DMS79 (cell line): ENCODE results near the gene TSPAN9.

Source experiments
- DNase-seq: peaks from one replicate; lab custom pipeline; 2025; lab: John Stamatoyannopoulos, UW

TSPAN9 gene

GRCh38 chr12:3296409-3296701, 219.2 kb downstream of the TSPAN9 start:
- DNase-seq: no peak

GRCh38 chr12:3298603-3299002, 221.4 kb downstream of the TSPAN9 start:
- DNase-seq: no peak

GRCh38 chr12:3299929-3300832, 223.0 kb downstream of the TSPAN9 start:
- DNase-seq: peak; percentile 89

- DNase-seq: no peak
Observed at GRCh38 chr12:3300833-3301401, 223.7 kb downstream of the TSPAN9 start.

- DNase-seq: no peak
Observed at GRCh38 chr12:3302401-3303041, 225.3 kb downstream of the TSPAN9 start.

GRCh38 chr12:3303410-3304136, 226.4 kb downstream of the TSPAN9 start:
- DNase-seq: peak; percentile 59

GRCh38 chr12:3304436-3305165, 227.4 kb downstream of the TSPAN9 start:
- no peak for DNase-seq

- DNase-seq: no peak
Observed at GRCh38 chr12:3305464-3305863, 228.3 kb downstream of the TSPAN9 start.

GRCh38 chr12:3305904-3306619, 228.9 kb downstream of the TSPAN9 start:
- no peak for DNase-seq

GRCh38 chr12:3307389-3307788, 230.2 kb downstream of the TSPAN9 start:
- DNase-seq: no peak

- no peak for DNase-seq
Observed at GRCh38 chr12:3308063-3308462, 230.9 kb downstream of the TSPAN9 start.

- DNase-seq: no peak
Observed at GRCh38 chr12:3308609-3309008, 231.4 kb downstream of the TSPAN9 start.

GRCh38 chr12:3309805-3310204, 232.6 kb downstream of the TSPAN9 start:
- no peak for DNase-seq

- DNase-seq: no peak
Observed at GRCh38 chr12:3310271-3311026, 233.3 kb downstream of the TSPAN9 start.

- no peak for DNase-seq
Observed at GRCh38 chr12:3311027-3311402, 233.8 kb downstream of the TSPAN9 start.

GRCh38 chr12:3311491-3312103, 234.4 kb downstream of the TSPAN9 start:
- DNase-seq: no peak

- no peak for DNase-seq
Observed at GRCh38 chr12:3313066-3313465, 235.9 kb downstream of the TSPAN9 start.

GRCh38 chr12:3313675-3314663, 236.8 kb downstream of the TSPAN9 start:
- peak; percentile 43 for DNase-seq

- DNase-seq: peak; percentile 92
Observed at GRCh38 chr12:3315201-3315661, 238.1 kb downstream of the TSPAN9 start.
